Uterus (tissue), 2 donors: ENCODE data around the gene EFHC1.

ENCODE experiments used
- POLR2A ChIP-seq, 2 donors: fragments of 450-650 bp; IDR thresholded peaks; one replicate each; pipeline ENCODE4 v1.6.1; 2016; ENCODE audit warnings: antibody characterized with exemption in 2 of 2, mild to moderate bottlenecking in 1 of 2, moderate library complexity in 1 of 2
- TF ChIP-seq, protein P1 (sequence below), 4 experiments: fragments of 200-600 bp in 2 of 4; fragments of 450-650 bp in 2 of 4; sonication (generic) in 2 of 4; IDR thresholded peaks; one replicate each; pipeline ENCODE4 v1.5.1; 2016 to 2019; ENCODE audit warnings: antibody characterized with exemption in 4 of 4, mild to moderate bottlenecking in 2 of 4, moderate library complexity in 1 of 4

DNA sequence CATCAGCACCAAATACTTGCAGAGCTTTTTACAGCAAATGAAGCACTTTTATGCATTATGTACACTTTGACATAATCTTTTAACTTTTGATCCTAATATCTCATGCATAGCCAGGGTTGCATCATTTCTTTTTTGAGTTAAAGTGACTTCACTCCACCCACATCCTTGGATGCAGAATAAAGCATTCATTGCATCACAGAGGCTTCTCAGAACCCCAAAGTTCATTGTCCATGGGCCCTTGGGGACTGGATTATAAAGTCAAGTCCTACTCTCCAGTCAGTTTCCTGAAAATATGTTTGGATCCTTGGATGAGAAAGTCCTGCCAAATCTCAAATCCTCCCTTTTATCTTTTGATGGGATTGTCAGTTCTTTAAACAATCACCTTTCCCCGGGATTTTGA, 10.6 kb upstream of the EFHC1 start:
- TF ChIP-seq, protein P1, sequence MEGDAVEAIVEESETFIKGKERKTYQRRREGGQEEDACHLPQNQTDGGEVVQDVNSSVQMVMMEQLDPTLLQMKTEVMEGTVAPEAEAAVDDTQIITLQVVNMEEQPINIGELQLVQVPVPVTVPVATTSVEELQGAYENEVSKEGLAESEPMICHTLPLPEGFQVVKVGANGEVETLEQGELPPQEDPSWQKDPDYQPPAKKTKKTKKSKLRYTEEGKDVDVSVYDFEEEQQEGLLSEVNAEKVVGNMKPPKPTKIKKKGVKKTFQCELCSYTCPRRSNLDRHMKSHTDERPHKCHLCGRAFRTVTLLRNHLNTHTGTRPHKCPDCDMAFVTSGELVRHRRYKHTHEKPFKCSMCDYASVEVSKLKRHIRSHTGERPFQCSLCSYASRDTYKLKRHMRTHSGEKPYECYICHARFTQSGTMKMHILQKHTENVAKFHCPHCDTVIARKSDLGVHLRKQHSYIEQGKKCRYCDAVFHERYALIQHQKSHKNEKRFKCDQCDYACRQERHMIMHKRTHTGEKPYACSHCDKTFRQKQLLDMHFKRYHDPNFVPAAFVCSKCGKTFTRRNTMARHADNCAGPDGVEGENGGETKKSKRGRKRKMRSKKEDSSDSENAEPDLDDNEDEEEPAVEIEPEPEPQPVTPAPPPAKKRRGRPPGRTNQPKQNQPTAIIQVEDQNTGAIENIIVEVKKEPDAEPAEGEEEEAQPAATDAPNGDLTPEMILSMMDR (IDR thresholded peaks at IDR 0.05) = no peak
- no peak for TF ChIP-seq POLR2A (IDR thresholded peaks at IDR 0.05)
